Uterus (tissue), 2 donors: Measurements from ENCODE around the gene ADCY4.

ENCODE experiments used
- CTCF ChIP-seq, 4 experiments: fragments of 200-600 bp in 2 of 4; fragments of 450-650 bp in 2 of 4; sonication (generic) in 2 of 4; IDR thresholded peaks; one replicate each; pipeline ENCODE4 v1.5.1; 2016 to 2019; ENCODE audit warnings: antibody characterized with exemption in 4 of 4, mild to moderate bottlenecking in 2 of 4, moderate library complexity in 1 of 4
- POLR2A ChIP-seq, 2 donors: fragments of 450-650 bp; IDR thresholded peaks; one replicate each; pipeline ENCODE4 v1.6.1; 2016; ENCODE audit warnings: antibody characterized with exemption in 2 of 2, mild to moderate bottlenecking in 1 of 2, moderate library complexity in 1 of 2

- TF ChIP-seq POLR2A (IDR thresholded peaks at IDR 0.05) (no peak), CTCF (IDR thresholded peaks at IDR 0.05) (no peak)
These were observed 3.1 kb downstream of the ADCY4 start for GRCh38 chr14:24331731-24332267.
